Measurements from ENCODE around the gene RECK.
"Not testable (repeated sequence)": the region's sequence is repeated elsewhere in the genome, so short reads cannot be mapped to it uniquely, and the experiment has no call there.

The RECK gene

DNA sequence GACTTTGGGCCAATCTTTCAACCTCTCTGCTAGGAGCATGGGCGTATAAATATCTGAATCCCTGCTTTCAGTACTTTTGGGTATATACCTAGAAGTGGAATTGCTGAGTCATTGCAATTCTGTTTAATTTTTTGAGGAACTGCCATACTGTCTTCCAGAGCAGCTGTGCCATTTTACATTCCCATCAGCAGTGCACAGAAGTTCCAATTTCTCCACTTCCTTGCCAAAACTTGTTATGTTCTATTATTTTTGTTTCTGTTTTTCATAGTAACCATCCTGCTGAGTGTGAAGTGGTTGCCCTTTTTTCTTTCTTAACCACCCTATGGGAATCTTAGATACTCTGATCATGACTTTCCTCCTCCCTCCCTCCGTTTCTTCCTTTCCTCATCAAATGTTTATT lies 121.4 kb downstream of the RECK start:
- no peak for DNase-seq

DNA sequence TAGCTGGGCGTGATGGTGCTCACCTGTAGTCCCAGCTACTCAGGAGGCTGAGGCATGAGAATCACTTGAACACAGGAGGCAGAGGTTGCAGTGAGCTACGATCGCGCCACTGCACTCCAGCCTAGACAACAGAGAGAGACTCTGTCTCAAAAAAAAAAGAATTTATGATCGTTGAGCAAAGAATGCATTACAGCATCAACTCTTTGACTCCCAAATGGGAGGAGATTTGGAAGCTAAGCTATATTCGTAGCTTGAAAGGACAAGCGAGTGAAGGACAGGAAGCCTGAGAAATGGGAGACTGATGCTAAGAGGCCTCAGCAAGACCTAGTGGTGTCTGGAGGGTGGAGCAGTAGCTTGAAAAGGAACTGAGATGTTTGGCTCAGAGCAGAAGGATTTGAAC lies 122.2 kb downstream of the RECK start:
- DNase-seq = peak; percentile 67

DNA sequence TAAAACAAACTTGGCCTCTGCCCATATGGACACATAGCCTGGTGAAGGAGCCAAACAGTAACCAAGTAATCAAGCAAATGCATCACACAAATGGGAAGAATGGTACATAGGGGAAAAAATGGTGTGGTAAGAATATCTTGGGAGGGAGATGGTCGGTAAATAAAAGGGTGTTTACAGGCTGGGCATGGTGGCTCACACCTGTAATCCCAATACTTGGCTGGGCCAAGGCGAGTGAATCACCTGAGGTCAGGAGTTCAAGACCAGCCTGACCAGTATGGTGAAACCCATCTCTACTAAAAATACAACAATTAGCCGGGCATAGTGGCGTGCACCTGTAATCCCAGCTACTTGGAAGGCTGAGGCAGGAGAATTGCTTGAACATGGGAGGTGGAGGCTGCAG lies 122.8 kb downstream of the RECK start:
- not testable (repeated sequence) for DNase-seq

DNA sequence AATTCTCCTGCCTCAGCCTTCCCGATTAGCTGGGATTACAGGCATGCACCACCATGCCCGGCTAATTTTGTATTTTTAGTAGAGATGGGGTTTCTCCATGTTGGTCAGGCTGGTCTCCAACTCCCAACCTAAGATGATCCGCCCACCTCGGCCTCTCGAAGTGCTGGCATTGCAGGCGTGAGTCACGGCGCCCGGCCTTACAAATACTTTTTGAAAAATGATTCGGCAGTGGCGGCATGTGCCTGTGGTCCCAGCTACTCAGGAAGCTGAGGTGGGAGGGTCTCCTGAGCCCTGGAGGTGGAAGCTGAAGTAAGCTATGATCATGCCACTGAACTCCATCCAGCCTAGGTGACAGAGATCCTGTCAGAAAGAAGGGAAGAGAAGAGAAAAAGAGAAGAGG lies 123.4 kb downstream of the RECK start:
- DNase-seq = not testable (repeated sequence)

DNA sequence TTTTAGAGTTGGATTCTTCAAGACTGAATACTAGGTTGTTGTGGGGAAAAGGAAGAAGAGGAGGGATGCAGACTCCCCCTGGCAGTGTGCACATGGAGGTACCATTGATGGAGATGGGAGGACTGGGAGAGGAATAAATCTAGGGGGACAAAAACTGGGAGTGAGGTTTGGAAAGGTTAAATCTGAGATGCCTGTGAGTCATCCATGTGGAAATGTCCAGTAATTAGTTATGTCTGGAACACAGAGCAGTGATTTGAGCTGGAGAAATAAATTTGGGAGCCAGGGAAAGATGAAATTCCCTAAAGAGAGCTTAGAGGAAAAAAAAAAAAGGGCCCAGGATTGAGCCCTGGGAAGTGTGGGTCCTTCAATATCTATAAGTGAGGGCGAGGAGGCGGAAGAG lies 124.5 kb downstream of the RECK start:
- DNase-seq = peak; percentile 63

DNA sequence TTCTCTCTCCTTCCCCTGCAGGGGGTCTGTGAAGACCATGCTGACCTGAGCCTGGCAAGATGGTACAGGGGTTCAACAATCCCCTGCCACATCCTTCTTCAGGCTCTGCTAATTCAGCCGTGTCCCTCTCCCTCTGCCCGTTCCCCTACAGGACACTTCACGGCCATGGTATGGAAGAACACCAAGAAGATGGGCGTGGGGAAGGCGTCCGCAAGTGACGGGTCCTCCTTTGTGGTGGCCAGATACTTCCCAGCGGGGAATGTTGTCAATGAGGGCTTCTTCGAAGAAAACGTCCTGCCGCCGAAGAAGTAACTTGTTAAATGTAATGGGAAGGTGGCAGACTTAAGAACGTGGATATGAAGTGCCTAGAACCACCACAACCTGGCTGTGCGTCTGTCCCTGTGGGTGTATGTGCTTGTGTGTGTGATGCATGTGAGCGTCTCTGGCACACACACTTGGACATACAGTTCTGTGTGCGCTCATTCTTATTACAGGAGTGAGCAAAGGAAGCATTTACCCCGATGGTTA lies 125.6 kb downstream of the RECK start:
- no peak for DNase-seq

DNA sequence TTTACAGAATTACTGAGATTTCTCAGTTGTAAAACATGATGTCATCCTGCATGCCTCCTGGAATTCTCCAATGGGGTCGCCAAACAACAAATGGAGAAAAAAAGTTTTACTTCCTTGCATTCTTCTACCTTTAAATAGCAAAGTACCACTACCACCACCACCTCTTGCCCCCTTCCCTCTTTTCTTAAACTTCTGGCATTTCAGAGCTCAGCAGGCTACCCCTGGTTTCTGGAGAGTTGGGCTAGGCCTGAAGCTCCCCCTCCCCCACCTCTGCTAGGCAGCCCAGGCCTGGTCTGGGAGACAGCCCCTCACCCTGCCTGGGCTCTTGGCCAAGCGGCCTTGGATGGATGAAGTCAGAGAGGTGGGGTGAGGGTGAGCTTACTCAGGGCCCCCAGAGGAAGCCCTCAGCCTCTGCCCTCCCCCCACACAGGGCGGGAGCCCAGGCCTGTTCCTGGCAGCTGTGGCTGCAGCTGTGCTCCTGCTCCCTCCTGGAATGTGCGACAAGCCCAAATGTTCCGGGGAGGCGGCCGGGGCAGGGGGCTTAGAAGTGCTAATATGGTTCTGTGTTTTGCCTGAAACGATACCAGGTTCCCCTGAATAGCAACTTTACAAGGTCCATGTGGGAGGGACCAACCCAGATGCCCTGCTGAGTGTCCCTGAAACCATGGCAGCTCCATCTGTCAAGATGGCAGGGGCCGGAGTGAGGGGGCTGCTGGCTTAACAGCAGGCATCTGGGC lies 126.5 kb downstream of the RECK start:
- DNase-seq = peak; percentile 97

DNA sequence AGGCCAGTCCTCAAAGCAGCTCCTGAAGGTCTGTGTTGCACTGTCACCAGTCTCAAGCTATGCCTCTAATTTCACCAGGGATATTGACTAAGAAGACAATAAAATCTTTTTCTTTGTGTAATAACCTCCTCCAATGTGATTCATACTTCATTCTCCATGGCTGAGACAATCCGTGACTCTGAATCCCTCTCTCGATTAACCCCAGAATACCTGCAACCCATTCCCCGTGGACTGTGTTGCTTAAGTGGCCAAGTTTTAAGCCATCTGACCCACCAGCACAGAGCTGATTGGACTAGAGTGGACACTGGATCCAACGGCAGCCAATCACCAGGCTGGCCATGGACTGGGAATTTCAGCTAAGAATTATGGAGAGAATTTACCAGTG lies 127.1 kb downstream of the RECK start:
- DNase-seq = peak; percentile 66

DNA sequence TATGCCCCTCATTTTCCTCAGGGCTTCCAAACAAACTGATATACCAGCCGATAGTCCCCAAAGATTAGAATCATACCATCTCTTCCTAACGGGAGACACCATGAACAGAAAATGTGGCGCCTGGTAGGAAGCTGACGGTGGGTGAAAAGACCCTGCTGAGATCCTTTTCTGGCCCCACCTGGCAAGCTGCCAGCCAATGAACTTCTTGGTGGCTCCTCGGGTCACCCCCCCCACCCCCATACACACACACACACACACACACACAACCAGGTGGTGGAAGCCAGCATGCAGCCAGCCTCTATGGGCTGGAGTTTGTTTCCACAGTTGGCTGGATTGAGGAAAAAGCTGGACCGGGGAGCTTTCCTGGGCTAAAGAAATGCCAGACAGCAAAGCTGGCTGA lies 127.7 kb downstream of the RECK start:
- DNase-seq = no peak

DNA sequence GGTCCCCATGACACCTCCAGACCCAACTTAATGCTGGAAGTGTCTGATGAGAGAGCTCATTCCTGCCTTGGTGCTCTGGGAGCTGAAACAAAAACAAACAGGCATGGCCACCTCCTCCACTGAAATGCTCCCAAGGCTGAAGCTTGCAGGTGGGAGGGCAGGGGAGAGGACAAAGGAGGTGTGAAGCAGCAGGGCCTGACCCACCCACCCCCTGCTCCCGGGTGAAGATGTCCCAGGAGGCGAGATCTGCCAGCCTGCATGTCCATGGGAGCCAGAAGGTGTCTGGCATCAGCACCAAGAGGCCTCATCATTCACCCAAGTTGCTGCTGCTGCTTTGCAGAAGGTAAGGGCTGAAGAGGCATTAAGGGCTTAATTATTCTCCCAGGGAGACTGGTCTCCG lies 128.3 kb downstream of the RECK start:
- no peak for DNase-seq

DNA sequence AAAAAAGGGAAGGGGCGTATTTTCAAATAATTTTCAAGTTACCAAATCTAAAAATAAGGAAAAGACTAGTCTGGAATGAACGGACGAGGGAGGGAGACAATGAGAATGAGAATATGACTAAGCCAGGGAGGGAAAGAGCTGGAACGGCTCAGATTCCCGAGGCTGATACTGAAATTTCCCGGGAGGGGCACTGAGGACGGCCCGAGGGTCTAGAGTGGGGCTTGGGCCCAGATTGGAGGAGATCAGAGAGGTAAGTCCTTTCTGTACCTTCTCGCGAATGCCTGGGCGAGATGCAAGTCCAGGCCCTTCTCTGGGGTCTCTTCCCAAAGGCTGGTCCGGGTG lies 129.1 kb downstream of the RECK start:
- peak; percentile 67 for DNase-seq

DNA sequence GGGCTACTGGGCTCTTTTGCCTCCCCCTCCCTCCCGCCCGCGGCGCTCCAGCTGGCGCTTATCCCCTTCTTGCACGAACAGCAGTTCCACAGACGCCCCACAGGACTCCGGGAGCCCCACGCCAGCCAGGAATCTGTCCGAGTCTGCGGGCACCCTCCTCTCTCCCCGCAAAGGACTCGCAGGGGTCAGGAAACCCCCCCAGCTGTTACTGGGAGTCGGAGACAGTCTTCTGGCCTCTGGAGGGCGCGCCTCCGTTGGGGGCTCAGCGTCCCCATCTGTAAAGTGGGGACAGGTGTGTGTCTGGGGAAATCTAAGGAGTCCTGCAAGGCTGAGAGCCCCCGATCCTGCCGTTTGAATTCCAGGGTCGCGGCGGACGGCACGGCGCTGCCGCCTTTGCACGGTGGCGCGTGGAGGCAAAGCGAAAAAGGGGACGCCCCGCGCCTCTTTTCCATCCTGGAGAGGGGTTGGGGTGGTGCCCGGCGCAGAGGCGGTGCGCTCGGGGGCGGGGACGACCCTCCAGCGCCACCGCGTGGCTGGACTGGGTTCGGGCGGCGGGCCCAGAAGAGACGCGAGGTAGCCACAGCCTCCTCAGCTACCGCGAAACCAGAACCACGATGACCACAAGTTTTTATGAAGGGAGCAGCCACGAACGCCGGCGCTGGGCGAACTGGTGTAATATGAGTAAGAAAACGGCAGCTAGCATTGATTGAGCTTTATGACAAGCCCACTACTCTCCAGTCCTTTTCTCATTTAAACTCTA lies 129.6 kb downstream of the RECK start:
- DNase-seq = peak; percentile 87

DNA sequence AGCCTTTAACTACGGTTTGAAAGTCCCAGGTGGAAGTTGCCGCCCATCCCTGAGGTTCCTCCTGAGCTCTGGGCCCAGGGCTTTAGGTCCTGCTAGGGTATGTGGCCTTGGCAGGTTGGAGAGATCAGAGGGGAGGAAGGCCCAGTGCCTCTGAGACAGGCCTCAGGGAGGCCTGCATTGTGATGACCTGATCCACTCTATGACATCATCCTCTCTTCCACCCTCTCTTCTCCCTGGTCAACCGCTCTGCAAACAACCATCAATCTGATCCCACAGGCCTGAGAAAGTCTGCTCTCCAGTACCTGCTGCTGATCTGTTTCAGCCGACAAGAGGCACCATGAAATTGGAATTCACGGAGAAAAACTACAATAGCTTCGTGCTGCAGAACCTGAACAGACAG lies 132.5 kb downstream of the RECK start, which contains the start of gene CCIN:
CCIN (plus strand) TSS at position 223 of the 400 bp plus-strand sequence; CDS start at position 338, 115 bp downstream.
- DNase-seq = no peak

DNA sequence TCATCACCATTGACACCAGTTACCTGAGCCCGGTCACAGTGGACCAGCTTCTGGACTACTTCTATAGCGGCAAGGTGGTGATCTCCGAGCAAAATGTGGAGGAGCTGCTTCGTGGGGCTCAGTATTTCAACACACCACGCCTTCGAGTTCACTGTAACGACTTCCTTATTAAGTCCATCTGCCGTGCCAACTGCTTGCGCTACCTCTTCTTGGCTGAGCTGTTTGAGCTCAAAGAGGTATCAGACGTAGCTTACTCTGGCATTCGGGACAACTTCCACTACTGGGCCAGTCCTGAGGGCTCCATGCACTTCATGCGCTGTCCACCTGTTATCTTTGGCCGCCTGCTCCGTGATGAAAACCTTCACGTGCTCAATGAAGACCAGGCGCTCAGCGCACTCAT lies 133.0 kb downstream of the RECK start:
- no peak for DNase-seq

DNA sequence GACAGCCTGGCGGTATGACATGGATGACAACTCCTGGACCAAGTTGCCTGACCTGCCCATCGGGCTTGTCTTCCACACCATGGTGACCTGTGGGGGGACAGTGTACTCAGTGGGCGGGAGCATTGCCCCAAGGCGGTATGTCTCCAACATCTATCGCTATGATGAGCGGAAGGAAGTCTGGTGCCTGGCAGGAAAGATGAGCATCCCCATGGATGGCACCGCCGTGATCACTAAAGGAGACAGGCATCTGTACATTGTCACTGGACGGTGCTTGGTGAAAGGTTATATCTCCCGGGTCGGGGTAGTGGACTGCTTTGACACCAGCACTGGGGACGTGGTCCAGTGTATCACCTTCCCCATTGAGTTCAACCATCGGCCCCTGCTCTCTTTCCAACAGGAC lies 133.8 kb downstream of the RECK start:
- no peak for DNase-seq

DNA sequence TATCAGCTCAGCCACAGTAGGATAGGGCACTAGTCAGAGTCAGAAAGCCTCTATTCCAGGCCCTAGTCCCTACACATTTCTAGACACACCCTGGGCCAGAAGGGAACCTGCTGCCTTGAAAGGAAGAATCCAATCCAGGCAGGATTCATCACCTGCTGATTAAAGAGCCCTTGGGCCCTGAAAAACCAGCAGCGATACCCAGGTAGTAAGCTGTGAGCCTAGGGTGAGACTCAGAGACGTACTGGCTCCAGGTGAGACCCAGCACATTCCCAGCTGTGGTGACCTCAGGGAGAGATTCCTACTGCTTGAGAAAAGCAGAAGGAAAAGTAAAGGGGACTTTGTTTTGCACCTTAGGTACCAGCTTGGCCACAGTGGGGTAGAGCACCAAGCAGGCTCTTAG lies 137.1 kb downstream of the RECK start:
- no peak for DNase-seq
